SU-DHL-6 (cell line): ENCODE results near the gene AMPD3.

Experiments used
- EZH2phosphoT487 ChIP-seq: fragments of 200-600 bp; sonication (generic), shearing (Covaris generic); conservative IDR thresholded peaks from 2 replicates; pipeline ENCODE4 v1.6.1; 2018; ENCODE audit warnings: mild to moderate bottlenecking, antibody characterized with exemption, low read length, moderate library complexity, mixed read lengths
- TF ChIP-seq, protein P1 (sequence below): fragments of 200-600 bp; sonication (generic); IDR thresholded peaks from one replicate; pipeline ENCODE4 v1.5.1; 2017; ENCODE audit warnings: antibody characterized with exemption, mild to moderate bottlenecking, low read length, moderate library complexity; ENCODE audit not compliant: insufficient read depth, poor library complexity, severe bottlenecking

DNA sequence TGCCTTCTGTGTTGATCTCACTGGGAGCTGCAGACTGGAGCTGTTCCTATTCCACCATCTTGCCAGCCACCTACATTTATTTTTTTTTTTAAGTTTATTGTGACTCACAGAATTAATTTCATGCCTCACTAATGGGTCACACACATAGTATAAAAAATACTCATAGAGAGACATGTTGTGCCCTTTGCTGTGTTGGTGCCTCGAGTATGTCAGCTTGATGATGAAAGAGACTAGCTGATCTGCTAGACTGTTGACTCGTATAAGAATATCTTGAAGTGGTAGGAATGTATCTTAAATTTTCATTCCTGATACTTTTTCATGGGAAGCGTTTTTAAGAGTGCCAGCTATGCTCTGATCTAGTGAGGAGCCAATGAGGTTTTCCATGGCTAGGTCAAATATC is 28.6 kb upstream of the AMPD3 start:
- TF ChIP-seq, protein P1, sequence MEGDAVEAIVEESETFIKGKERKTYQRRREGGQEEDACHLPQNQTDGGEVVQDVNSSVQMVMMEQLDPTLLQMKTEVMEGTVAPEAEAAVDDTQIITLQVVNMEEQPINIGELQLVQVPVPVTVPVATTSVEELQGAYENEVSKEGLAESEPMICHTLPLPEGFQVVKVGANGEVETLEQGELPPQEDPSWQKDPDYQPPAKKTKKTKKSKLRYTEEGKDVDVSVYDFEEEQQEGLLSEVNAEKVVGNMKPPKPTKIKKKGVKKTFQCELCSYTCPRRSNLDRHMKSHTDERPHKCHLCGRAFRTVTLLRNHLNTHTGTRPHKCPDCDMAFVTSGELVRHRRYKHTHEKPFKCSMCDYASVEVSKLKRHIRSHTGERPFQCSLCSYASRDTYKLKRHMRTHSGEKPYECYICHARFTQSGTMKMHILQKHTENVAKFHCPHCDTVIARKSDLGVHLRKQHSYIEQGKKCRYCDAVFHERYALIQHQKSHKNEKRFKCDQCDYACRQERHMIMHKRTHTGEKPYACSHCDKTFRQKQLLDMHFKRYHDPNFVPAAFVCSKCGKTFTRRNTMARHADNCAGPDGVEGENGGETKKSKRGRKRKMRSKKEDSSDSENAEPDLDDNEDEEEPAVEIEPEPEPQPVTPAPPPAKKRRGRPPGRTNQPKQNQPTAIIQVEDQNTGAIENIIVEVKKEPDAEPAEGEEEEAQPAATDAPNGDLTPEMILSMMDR = no peak
- no peak for TF ChIP-seq EZH2phosphoT487
